ENCODE results near the gene RLN2. TPM values are rescaled to one million over a fixed set of nuclear protein-coding genes. Genes with fewer than 3 reads are reported as not detected.
A peak's percentile ranks its signal among the peaks of the same experiment; 100 is the strongest.
"Not testable (repeated sequence)": the region's sequence is repeated elsewhere in the genome, so short reads cannot be mapped to it uniquely, and the experiment has no call there.

Gene RLN2
- under 1 TPM in 3 of 6 donors, not detected in 3; 0.26 to 0.69 (median 0.46) TPM for total RNA-seq
- under 1 TPM; 0.27 to 0.63 TPM for polyA plus RNA-seq

DNA sequence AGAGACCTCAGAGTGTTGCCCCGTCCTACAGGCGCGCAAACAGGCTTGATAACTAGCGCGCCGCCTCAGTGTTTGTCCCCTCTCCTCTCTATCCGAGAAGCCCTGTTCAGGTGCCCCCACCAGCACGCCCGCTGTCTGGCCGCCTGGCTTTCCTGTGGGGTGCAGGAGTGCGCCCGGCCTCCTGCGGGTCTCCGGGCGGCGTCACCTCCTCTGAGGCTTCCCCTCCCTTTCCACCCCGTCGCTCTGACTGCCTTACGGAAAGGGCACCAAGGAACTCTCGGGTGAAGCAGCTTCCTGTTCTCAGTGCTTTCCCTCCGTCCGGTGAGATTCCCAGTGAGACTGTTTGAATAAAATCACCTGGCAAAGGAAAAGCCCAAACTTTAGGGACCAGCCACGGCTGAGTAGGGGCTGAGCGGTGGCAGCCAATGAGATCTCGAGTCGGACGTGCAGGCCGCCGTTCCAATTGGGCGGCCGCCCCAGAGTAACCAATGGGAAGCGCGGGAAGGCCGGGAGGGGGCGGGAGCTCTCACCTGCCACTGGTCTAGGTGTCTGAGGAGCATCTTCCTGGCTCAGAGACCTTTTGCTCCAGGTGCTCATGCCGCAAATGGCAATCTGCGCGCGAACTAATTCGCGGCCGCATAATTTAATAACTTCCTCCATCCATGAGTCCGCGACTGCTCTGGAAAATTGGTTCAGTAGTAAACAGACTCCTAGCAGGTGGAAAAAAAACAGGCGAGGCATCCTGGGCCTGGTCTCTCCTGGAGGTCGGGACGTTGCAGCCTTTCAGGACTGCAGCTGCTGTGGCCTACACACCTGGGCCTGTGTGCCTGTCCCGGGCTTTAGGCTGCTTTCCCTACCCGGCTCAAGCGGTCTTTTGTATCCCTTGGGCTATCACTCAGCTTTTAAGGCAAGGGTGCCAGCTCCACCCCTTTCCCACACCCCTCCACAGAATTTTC, at the start of gene RLN2:
Gene RLN2, minus strand, starts transcription at position 877 of the 956 bp plus-strand sequence. Its CDS starts 136 bp downstream, at position 741.
- H3K27me3 ChIP-seq; H3K27ac ChIP-seq; intact Hi-C loops (cut with DNase I); H3K36me3 ChIP-seq; H3K4me1 ChIP-seq; H3K9me3 ChIP-seq: not testable (repeated sequence)
- FAIRE-seq (peak; percentile 96), DNase-seq (peak in 2 of 6 donors; percentile 19 to 23), ATAC-seq (peak; percentile 100)
- H3K4me3 ChIP-seq = peak within 1 kb of the TSS in 1 of 4 donors; percentile 9
- WGBS, 2 donors = 21 to 22% methylated on average over 15 of the region's 50 CpGs

DNA sequence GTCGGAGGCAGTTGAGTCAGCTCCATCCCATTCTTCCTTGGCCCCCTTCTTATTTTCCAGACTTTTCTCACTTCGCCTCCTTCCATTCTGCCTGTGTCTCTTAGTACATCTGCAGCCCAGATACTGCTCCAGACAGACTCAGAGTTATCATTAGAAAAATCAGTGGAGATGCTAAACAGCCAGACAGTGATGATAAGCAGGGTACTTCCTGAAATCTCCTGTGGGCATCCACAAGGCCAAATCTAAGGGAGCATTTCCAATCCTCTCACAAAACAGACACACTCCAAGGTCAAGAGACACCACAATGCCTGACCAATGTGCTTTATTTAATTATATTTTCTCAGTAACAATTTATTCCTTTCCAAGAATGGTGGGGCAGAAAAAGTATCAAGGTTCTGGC, 49.7 kb upstream of the RLN2 start:
- 85 to 96% methylated on average over 2 of the region's 2 CpGs for WGBS, 2 donors
- H3K36me3 ChIP-seq = no peaks in the 10 kb centered on the region
- ATAC-seq (no peak), DNase-seq (no peak), FAIRE-seq (no peak)
- H3K4me3 ChIP-seq = no peak overlapping the region
- H3K27me3 ChIP-seq = no peaks in the 10 kb centered on the region
- TF ChIP-seq CTCF (IDR thresholded peaks at IDR 0.05) = no peak
- H3K4me1 ChIP-seq = no peaks in the 10 kb centered on the region
- no peaks in the 10 kb centered on the region for H3K9me3 ChIP-seq
- intact Hi-C loops (cut with DNase I) = no loop called here
- H3K27ac ChIP-seq = no peak overlapping the region

DNA sequence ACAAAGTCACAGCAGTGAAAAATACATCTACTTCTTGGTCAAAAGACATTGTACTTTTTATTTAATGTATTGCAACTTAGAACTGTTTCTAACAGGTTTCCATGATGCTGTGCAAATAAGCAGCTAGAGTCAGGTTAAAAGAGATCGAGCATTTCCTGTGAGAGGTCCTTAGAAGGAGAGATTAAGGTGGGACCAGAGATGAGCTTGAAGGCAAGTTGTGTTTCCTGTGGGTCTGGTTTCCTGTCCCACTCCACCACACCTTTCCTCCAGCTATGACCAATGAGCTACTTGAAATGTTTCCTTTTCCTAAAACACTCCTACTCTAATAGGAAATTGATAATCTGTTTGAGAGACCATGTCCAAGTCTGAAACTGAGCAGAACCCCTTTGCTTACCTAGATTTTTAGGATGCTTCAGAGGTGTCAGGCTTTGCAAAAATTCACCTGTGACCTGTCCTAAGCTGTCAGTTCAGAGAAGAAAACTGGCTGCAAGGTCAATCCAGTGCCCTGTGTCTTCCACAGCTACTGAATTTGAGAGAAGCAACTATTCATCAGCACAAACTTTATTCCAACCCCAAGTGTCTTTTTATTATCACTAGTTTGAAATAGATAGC, 48.2 kb upstream of the RLN2 start:
- DNase-seq = no peak
- Histone ChIP-seq H3K4me1 (no peaks in the 10 kb centered on the region), H3K4me3 (no peak overlapping the region), H3K36me3 (no peaks in the 10 kb centered on the region), H3K27me3 (no peaks in the 10 kb centered on the region), H3K27ac (no peak overlapping the region), H3K9me3 (no peaks in the 10 kb centered on the region)
- TF ChIP-seq CTCF (IDR thresholded peaks at IDR 0.05) = no peak
- 69 to 86% methylated on average over 1 of the region's 1 CpG for WGBS, 2 donors
- intact Hi-C loops (cut with DNase I) = no loop called here
- FAIRE-seq = no peak
- no peak for ATAC-seq

- intact Hi-C loops (cut with DNase I); H3K27me3 ChIP-seq; H3K4me1 ChIP-seq; H3K36me3 ChIP-seq; H3K27ac ChIP-seq; H3K4me3 ChIP-seq; H3K9me3 ChIP-seq: not testable (repeated sequence)
- WGBS, 2 donors = 15 to 21% methylated on average over 14 of the region's 50 CpGs
- peak; percentile 88 for FAIRE-seq
- ATAC-seq = peak; percentile 100
- DNase-seq = peak in 3 of 6 donors; percentile 13 to 30 (median 17)
These were observed 34.8 kb upstream of the RLN2 start, which contains the start of gene RLN1 for GRCh38 chr9:5338992-5339981. RLN1 (minus strand) TSS chr9:5339876; CDS start chr9:5339746, 130 bp downstream.

- FAIRE-seq (no peak), DNase-seq (no peak), ATAC-seq (no peak)
- H3K27ac ChIP-seq = no peak overlapping the region
- no peaks in the 10 kb centered on the region for H3K9me3 ChIP-seq
- WGBS, 2 donors = 71% methylated on average over 4 of the region's 4 CpGs
- no peaks in the 10 kb centered on the region for H3K36me3 ChIP-seq
- no peaks in the 10 kb centered on the region for H3K4me1 ChIP-seq
- no peaks in the 10 kb centered on the region for H3K27me3 ChIP-seq
- intact Hi-C loops (cut with DNase I) = no loop called here
- no peak for TF ChIP-seq CTCF (IDR thresholded peaks at IDR 0.05)
- H3K4me3 ChIP-seq = no peak overlapping the region
These were observed 32.2 kb upstream of the RLN2 start for GRCh38 chr9:5336688-5337087.

DNA sequence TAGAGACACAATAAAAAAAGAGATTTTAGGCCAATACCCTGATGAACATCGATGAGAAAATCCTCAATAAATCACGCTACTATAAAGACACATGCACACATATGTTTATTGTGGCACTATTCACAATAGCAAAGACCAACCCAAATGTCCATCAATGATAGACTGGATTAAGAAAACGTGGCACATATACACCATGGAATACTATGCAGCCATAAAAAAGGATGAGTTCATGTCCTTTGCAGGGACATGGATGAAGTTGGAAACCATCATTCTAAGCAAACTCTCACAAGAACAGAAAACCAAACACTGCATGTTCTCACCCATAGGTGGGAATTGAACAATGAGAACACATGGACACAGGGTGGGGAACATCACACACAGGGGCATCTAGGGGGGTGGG, 26.8 kb upstream of the RLN2 start:
- WGBS, 2 donors = 73 to 78% methylated on average over 3 of the region's 3 CpGs
- H3K36me3 ChIP-seq; intact Hi-C loops (cut with DNase I); ATAC-seq; H3K4me3 ChIP-seq; DNase-seq; H3K27me3 ChIP-seq; FAIRE-seq; H3K27ac ChIP-seq; H3K4me1 ChIP-seq; H3K9me3 ChIP-seq: not testable (repeated sequence)

All from pancreas (tissue), 10 donors.